GM21381 (cell line): ENCODE data around the gene OR51G2.
"Not testable (repeated sequence)": the region's sequence is repeated elsewhere in the genome, so short reads cannot be mapped to it uniquely, and the experiment has no call there.

Experiments used
- ATAC-seq: cut with Tn5 transposase; IDR thresholded peaks from one replicate; pipeline ENCODE4 v1.9.1; 2021; ENCODE audit warnings: mild to moderate bottlenecking, moderate library complexity; ENCODE audit not compliant: unreplicated experiment

OR51G2 gene

GRCh38 chr11:4919250-4919649 is at the start of gene OR51G2:
OR51G2 (minus strand) TSS chr11:4919350; CDS start chr11:4915663, 3,687 bp downstream.
- ATAC-seq, result no peak

DNA sequence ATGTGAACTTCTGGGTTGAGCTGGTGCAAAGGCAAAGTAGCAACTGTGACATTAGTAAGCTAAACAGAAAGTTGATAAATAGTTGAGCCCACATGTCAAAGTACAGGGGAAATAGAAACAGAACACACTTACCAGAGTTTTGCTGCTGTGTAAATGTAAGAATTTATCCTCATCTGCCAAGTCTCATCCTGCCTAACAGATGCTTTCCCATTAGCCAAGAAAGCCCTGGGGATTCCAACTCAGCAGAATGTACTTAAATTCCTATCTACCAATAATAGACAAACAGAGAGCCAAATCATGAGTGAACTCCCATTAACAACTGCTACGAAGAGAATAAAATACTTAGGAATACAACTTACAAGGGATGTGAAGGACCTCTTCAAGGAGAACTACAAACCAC is 43.7 kb upstream of the OR51G2 start:
- ATAC-seq, result no peak

DNA sequence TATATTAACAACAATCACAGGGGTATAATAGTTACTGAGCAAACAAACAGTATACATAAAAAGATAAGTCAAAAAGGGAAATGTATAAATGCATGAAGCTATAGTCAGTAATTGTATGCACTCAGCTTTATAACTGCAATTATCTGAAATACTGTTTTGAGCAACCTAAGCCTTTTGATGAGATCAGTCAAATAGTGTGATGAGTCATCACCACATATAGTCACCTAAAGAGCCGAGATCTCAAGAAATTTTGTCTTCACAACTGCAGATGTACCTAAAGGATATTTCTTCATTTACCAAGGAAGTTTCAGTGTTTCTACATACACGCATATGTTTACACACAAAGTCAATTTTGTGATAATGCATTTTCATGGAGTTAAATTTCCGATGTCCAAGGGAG is 41.7 kb upstream of the OR51G2 start:
- no peak for ATAC-seq

GRCh38 chr11:4957396-4957795 is 38.2 kb upstream of the OR51G2 start:
- no peak for ATAC-seq

DNA sequence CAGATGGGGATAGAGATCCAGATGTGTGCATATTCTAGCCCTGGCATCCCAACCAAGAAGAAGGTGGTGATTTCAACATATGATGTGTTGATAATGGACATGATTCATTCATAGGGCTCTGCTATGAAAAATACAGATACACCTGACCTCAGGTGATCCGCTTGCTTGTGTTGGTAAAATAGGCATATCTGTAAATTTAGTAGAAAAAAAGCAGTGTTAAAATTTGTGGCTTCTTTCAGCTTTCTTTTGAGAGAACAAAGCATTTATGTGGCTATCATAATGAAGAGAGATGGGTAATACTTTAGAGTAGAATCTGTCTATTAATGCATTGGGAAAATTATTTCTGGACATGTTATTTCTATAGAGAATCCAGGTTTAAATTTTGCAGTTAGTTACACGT is 36.5 kb upstream of the OR51G2 start, which contains the start of gene OR51A2:
Gene OR51A2 (minus strand): TSS at position 101 of the 400 bp plus-strand sequence. CDS start 0 bp downstream, at position 101.
- ATAC-seq, result not testable (repeated sequence)

- ATAC-seq, result no peak
Observed at GRCh38 chr11:4947505-4947904, 28.4 kb upstream of the OR51G2 start, which contains the start of gene OR51A4. OR51A4 (minus strand) TSS chr11:4947605; CDS start chr11:4947100, 505 bp downstream.

GRCh38 chr11:4936745-4937144 is 17.6 kb upstream of the OR51G2 start:
- ATAC-seq, result no peak

GRCh38 chr11:4932751-4933150 is 13.6 kb upstream of the OR51G2 start:
- no peak for ATAC-seq

DNA sequence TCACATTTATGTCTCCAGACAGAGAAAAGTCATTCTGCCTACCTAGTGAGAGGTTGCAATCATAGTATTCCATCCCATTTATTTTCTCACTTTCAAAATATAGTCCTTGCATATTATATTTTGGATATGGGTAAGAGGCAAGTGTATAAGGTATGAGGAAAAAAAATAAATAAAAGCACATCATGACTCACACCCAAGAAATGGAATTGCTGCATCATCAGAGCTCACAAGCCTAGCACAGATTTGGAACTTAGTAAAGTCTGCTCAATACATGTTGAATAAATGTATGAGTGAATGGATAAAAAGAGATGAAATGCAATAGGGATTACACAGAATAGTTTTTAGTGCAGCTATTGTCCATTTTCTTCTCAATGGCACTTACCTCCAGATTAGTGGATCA is 7.5 kb upstream of the OR51G2 start:
- ATAC-seq, result no peak

DNA sequence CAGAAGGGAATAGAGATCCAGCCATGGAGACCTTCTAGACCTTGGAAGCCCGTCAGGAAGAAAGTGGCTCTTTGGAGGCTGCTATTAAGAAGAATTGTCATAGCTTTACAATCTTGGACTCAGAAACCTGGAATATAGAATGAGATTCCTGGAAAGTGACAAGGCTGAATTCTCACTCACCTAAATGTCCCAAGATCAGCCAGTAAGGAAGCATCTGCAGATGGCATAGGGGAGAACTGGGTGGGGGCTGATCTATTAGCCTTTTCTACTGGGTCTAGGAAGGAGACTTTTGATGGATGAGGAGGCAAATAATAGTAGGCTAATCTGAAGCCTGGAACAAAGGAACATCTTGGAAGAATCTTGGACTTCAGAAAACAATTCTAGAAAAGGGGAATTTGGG is 5.1 kb upstream of the OR51G2 start, which contains the start of gene OR51G1:
Gene OR51G1 (minus strand): TSS at position 101 of the 400 bp plus-strand sequence. CDS start 0 bp downstream, at position 101.
- no peak for ATAC-seq

DNA sequence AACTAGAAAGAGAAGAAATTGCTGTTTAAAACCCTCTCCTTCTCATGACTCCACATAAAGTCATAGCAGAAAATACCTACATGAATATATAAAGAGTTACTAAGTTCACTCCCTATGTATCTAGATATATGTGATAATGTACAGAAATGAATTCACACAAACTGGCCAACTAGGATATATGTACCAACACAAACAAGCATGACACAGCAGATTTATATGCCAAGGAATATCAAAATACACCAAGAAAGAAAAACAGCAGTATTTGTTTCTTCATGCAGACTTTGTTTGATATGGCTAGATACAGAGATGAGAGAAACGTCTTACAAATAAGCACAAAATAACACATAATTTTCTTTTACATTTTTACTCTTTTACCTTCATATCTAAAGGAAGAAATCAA is 3.2 kb upstream of the OR51G2 start:
- no peak for ATAC-seq

GRCh38 chr11:4921796-4922195 is 2.6 kb upstream of the OR51G2 start:
- ATAC-seq, result no peak

- ATAC-seq, result no peak
Observed at GRCh38 chr11:4916581-4916980, 2.6 kb downstream of the OR51G2 start.

GRCh38 chr11:4903484-4903883 is 15.7 kb downstream of the OR51G2 start, which contains the start of gene OR51A7:
OR51A7 (plus strand) TSS chr11:4903783; CDS start chr11:4907370, 3,587 bp downstream.
- ATAC-seq, result no peak

GRCh38 chr11:4891996-4892640 is 27.0 kb downstream of the OR51G2 start:
- ATAC-seq, result no peak

DNA sequence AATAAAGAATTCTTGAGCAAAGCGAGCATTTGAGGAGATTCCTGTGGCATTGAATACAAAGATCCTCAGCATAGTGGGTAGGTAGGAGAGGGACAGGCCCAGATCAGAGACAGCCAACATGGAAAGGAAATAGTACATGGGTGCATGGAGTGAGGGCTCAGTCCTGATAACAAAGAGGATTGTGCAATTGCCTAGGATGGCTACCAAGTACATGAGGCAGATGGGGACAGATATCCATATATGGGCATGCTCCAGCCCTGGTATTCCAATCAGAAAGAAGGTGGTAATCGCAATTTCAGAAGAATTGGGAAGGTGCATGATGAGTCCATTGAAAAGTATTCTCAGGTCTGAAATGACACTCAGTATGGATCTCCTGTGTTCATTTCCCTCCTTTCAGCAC is 28.9 kb downstream of the OR51G2 start:
- ATAC-seq, result no peak

DNA sequence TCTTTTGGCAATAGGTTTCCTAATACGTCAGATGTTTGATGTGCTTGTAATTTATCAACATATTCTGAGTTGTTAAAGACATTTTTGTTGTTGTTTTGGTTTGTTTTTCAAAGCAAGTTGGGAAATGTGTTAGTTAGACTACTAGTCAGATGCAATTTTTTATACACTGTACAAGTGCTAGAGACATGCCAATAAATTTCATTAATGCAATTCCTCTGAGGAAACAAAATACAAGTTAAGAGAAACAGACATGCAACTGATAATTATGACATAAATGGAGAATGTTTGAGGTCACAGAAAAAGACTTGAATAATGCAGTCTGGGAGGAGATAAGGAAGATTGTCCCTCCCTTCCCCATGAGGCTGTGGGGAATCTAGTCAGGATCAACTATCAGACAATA is 31.6 kb downstream of the OR51G2 start:
- no peak for ATAC-seq

DNA sequence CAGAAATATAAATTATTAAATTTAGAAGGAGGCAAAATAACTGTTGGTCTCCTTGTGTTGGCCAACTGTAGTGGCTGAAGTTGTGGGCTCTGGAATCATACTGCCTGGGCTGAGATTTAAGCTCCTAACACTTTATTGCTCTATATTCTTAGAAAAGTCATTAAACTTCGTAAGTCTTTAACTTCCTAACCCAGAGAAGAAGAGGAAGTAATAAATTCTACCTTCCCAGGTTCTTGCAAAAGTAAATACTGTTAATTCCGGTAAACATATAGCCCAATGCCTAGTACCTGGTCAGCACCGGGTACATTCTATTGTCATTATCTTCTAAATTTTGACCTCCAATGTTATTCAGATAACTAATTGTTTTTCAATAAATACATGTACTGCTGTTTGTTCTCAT is 33.0 kb downstream of the OR51G2 start:
- ATAC-seq, result no peak

GRCh38 chr11:4884361-4884760 is 34.8 kb downstream of the OR51G2 start:
- no peak for ATAC-seq

DNA sequence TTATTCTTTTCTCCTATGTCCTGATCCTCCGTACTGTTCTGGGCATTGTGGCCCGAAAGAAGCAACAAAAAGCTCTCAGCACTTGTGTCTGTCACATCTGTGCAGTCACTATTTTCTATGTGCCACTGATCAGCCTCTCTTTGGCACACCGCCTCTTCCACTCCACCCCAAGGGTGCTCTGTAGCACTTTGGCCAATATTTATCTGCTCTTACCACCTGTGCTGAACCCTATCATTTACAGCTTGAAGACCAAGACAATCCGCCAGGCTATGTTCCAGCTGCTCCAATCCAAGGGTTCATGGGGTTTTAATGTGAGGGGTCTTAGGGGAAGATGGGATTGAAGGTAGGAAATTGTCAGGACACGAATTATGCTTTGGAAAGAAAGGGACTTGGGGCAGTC is 36.6 kb downstream of the OR51G2 start:
- ATAC-seq, result no peak

- no peak for ATAC-seq
Observed at GRCh38 chr11:4881860-4882500, 37.2 kb downstream of the OR51G2 start, which contains the start of gene OR51T1. OR51T1 (plus strand) TSS chr11:4881900; CDS start chr11:4881900, 0 bp downstream.

GRCh38 chr11:4881188-4881587 is 38.0 kb downstream of the OR51G2 start:
- ATAC-seq, result no peak
